ENCODE results near the gene PLXNB2.

The PLXNB2 gene

DNA sequence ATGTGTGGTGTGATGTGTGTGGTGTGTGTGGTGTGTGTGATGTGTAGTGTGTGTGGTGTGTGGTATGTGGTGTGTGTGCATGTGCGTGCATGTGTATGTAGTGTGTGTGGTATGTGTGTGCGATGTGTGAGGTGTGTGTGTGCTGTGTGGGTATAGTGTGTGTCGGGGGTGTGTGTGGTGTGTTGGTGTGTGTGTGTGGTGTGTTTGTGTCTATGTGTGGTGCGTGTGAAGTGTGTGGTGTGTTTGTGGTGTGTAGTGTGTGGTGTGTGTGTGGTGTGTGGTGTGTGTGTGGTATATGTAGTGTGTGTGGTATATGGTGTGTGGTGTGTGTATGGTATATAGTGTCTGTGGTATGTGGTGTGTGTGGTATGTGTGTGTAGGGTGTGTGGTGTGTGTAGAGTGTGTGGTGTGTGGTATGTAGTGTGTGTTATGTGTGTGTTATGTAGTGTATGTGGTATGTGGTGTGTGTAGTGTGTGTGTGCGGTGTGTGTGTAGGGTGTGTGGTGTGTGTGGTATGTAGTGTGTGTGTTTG is 30.7 kb upstream of the PLXNB2 start (continued):
- TF ChIP-seq ZSCAN23 (tag by site-specific recombination; IDR thresholded peaks at IDR 0.05) = 0 out of 2 replicates have a peak, but pooled peaks have one; percentile 24
- TF ChIP-seq ZNF248 (tag by site-specific recombination; IDR thresholded peaks at IDR 0.05) = 0 out of 2 replicates have a peak, but pooled peaks have one; percentile 26
- TF ChIP-seq KLF8 (tag by site-specific recombination; IDR thresholded peaks at IDR 0.05) = no peak
- TF ChIP-seq ZFP69B (tag by site-specific recombination; IDR thresholded peaks at IDR 0.05) = no peak
- TF ChIP-seq, protein P1, sequence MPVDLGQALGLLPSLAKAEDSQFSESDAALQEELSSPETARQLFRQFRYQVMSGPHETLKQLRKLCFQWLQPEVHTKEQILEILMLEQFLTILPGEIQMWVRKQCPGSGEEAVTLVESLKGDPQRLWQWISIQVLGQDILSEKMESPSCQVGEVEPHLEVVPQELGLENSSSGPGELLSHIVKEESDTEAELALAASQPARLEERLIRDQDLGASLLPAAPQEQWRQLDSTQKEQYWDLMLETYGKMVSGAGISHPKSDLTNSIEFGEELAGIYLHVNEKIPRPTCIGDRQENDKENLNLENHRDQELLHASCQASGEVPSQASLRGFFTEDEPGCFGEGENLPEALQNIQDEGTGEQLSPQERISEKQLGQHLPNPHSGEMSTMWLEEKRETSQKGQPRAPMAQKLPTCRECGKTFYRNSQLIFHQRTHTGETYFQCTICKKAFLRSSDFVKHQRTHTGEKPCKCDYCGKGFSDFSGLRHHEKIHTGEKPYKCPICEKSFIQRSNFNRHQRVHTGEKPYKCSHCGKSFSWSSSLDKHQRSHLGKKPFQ (tag by site-specific recombination; IDR thresholded peaks at IDR 0.05) = peak; percentile 40; the same call in 1 of the 2 replicates
- no peak for TF ChIP-seq SALL2 (tag by site-specific recombination; IDR thresholded peaks at IDR 0.05; ENCODE audit: borderline replicate concordance)
- TF ChIP-seq ZNF416 (tag by site-specific recombination; IDR thresholded peaks at IDR 0.05) = no peak
- TF ChIP-seq ZBTB1 (tag by site-specific recombination; IDR thresholded peaks at IDR 0.05) = no peak

DNA sequence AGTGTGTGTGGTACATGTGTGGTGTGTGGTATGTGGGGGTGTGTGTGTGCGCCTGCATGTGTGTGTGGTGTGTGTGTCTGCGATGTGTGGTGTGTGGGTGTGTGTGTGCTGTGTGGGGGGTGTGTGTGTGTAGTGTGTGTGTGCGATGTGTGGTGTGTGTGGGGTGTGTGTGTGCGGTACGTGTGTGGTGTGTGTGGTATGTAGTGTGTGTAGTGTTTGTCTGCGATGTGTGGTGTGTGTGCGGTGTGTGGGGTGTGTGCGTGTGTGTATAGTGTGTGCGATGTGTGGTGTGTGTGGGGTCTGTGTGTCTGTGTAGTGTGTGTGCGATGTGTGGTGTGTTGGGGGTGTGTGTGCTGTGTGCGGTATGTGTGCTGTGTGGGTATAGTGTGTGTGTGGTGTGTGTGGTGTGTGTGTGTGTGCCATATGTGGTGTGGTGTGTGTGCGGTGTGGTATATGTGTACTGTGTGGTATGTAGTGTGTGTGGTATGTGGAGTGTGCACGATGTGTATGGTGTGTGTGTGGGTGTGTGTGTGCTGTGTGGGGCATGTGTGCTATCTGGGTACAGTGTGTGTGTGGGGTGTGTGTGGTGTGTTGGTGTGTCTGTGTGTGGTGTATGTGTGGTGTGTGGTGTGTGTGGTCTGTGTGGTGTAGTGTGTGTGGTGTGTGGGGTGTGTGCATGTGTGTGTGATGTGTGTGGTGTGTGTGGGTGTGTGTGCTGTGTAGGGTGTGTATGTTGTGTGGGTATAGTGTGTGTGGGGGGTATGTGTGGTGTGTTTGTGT is 30.0 kb upstream of the PLXNB2 start:
- POLR2A ChIA-PET = no interaction called here
- H3K4me1 ChIP-seq (ENCODE audit: control insufficient read depth, insufficient read depth, low read length) = no peaks in the 10 kb centered on the region
- peaks cover 0 to 13% of the 10 kb centered on the region in 2 experiments; a peak in 2 of 3 replicates for H3K36me3 ChIP-seq (ENCODE audit: control insufficient read depth in 2 of 2, insufficient read depth in 1 of 2, low read length in 2 of 2)
- no peak overlapping the region for H3K27ac ChIP-seq (ENCODE audit: extremely low read depth, low read depth, low read length)
- H3K4me3 ChIP-seq (ENCODE audit: low read depth, low read length) = no peak overlapping the region
- H3K9me3 ChIP-seq (ENCODE audit: control insufficient read depth, insufficient read depth, low read depth, low read length) = no peaks in the 10 kb centered on the region
- CTCF ChIA-PET = no interaction called here
- TF ChIP-seq ZNF132 (tag by site-specific recombination; IDR thresholded peaks at IDR 0.05; ENCODE audit: borderline replicate concordance) (no peak), ZNF548 (tag by site-specific recombination; IDR thresholded peaks at IDR 0.05) (no peak; the same call in 1 of the 2 replicates), EGR2 (tag by site-specific recombination; IDR thresholded peaks at IDR 0.05; ENCODE audit: low read depth) (peak; percentile 62), ZNF175 (tag by site-specific recombination; IDR thresholded peaks at IDR 0.05) (peak; percentile 17; the same call in 1 of the 2 replicates), SALL2 (tag by site-specific recombination; IDR thresholded peaks at IDR 0.05; ENCODE audit: borderline replicate concordance) (peak; percentile 8; the same call in 1 of the 2 replicates), ZNF133 (tag by site-specific recombination; IDR thresholded peaks at IDR 0.05) (0 out of 2 replicates have a peak, but pooled peaks have one; percentile 21), ZNF621 (tag by site-specific recombination; IDR thresholded peaks at IDR 0.05) (peak; percentile 49; the same call in 1 of the 2 replicates), ZNF239 (tag by site-specific recombination; IDR thresholded peaks at IDR 0.05) (peak; percentile 46), ZNF785 (tag by site-specific recombination; IDR thresholded peaks at IDR 0.05) (0 out of 2 replicates have a peak, but pooled peaks have one; percentile 4), ZNF701 (tag by site-specific recombination; IDR thresholded peaks at IDR 0.05) (peak; percentile 30; the same call in 1 of the 2 replicates), ZFHX2 (tag by site-specific recombination; conservative IDR thresholded peaks at IDR 0.05) (peak; percentile 57), ZSCAN23 (tag by site-specific recombination; IDR thresholded peaks at IDR 0.05) (peak; percentile 45), ZNF169 (tag by site-specific recombination; IDR thresholded peaks at IDR 0.05) (0 out of 2 replicates have a peak, but pooled peaks have one; percentile 33), ZNF266 (tag by site-specific recombination; IDR thresholded peaks at IDR 0.05; ENCODE audit: low read depth) (no peak; the same call in 1 of the 2 replicates), ZNF2 (tag by site-specific recombination; IDR thresholded peaks at IDR 0.05) (0 out of 2 replicates have a peak, but pooled peaks have one; percentile 4)
- TF ChIP-seq, protein P2, sequence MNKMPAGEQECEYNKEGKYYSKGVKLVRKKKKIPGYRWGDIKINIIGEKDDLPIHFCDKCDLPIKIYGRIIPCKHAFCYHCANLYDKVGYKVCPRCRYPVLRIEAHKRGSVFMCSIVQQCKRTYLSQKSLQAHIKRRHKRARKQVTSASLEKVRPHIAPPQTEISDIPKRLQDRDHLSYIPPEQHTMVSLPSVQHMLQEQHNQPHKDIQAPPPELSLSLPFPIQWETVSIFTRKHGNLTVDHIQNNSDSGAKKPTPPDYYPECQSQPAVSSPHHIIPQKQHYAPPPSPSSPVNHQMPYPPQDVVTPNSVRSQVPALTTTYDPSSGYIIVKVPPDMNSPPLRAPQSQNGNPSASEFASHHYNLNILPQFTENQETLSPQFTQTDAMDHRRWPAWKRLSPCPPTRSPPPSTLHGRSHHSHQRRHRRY (tag by site-specific recombination; IDR thresholded peaks at IDR 0.05) = 0 out of 2 replicates have a peak, but pooled peaks have one; percentile 27
- TF ChIP-seq, protein P3, sequence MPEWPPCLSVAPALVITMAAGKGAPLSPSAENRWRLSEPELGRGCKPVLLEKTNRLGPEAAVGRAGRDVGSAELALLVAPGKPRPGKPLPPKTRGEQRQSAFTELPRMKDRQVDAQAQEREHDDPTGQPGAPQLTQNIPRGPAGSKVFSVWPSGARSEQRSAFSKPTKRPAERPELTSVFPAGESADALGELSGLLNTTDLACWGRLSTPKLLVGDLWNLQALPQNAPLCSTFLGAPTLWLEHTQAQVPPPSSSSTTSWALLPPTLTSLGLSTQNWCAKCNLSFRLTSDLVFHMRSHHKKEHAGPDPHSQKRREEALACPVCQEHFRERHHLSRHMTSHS (tag by site-specific recombination; IDR thresholded peaks at IDR 0.05) = no peak
- TF ChIP-seq, protein P4, sequence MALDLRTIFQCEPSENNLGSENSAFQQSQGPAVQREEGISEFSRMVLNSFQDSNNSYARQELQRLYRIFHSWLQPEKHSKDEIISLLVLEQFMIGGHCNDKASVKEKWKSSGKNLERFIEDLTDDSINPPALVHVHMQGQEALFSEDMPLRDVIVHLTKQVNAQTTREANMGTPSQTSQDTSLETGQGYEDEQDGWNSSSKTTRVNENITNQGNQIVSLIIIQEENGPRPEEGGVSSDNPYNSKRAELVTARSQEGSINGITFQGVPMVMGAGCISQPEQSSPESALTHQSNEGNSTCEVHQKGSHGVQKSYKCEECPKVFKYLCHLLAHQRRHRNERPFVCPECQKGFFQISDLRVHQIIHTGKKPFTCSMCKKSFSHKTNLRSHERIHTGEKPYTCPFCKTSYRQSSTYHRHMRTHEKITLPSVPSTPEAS (tag by site-specific recombination; IDR thresholded peaks at IDR 0.05) = peak; percentile 51; the same call in 1 of the 2 replicates
- TF ChIP-seq, protein P5, sequence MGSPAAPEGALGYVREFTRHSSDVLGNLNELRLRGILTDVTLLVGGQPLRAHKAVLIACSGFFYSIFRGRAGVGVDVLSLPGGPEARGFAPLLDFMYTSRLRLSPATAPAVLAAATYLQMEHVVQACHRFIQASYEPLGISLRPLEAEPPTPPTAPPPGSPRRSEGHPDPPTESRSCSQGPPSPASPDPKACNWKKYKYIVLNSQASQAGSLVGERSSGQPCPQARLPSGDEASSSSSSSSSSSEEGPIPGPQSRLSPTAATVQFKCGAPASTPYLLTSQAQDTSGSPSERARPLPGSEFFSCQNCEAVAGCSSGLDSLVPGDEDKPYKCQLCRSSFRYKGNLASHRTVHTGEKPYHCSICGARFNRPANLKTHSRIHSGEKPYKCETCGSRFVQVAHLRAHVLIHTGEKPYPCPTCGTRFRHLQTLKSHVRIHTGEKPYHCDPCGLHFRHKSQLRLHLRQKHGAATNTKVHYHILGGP (tag by site-specific recombination; IDR thresholded peaks at IDR 0.05) = peak; percentile 7; the same call in 1 of the 2 replicates
- TF ChIP-seq, protein P6, sequence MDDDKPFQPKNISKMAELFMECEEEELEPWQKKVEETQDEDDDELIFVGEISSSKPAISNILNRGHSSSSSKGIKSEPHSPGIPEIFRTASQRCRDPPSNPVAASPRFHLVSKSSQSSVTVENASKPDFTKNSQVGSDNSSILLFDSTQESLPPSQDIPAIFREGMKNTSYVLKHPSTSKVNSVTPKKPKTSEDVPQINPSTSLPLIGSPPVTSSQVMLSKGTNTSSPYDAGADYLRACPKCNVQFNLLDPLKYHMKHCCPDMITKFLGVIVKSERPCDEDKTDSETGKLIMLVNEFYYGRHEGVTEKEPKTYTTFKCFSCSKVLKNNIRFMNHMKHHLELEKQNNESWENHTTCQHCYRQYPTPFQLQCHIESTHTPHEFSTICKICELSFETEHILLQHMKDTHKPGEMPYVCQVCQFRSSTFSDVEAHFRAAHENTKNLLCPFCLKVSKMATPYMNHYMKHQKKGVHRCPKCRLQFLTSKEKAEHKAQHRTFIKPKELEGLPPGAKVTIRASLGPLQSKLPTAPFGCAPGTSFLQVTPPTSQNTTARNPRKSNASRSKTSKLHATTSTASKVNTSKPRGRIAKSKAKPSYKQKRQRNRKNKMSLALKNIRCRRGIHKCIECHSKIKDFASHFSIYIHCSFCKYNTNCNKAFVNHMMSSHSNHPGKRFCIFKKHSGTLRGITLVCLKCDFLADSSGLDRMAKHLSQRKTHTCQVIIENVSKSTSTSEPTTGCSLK (tag by site-specific recombination; IDR thresholded peaks at IDR 0.05) = 0 out of 2 replicates have a peak, but pooled peaks have one; percentile 33

Measured in HEK293 (cell line).